NOMO-1 treated with dmso at 0.1 percent for 144 hours (cell line): Measurements from ENCODE around the gene KRT3.

ENCODE experiments used
- DNase-seq: peaks from one replicate; lab custom pipeline; 2025; ENCODE audit not compliant: unreplicated experiment; lab: John Stamatoyannopoulos, UW

KRT3 gene

GRCh38 chr12:52740584-52740983, 55.3 kb downstream of the KRT3 start:
- no peak for DNase-seq

- no peak for DNase-seq
Observed at GRCh38 chr12:52739963-52740362, 56.0 kb downstream of the KRT3 start.
